Right renal pelvis (tissue), 4 donors: ENCODE results near the gene CENPN. TPM values are rescaled to one million over a fixed set of nuclear protein-coding genes. Genes with fewer than 3 reads are reported as not detected.
A peak's percentile ranks its signal among the peaks of the same experiment; 100 is the strongest.

Experiments used
- DNase-seq, 4 donors: peaks; one replicate each; pipeline ENCODE4 v3.0.0-alpha.2; 2013; ENCODE audit warnings: low read depth in 4 of 4, low spot score in 3 of 4, missing footprints in 1 of 4
- polyA plus RNA-seq, 4 donors: library from polyadenylated mRNA; unstranded; fragments of 120-200 nt; gene quantifications; one replicate each; pipeline ENCODE4 v1.2.1, GENCODE V29; 2013; ENCODE audit not compliant: insufficient read length in 4 of 4

CENPN gene
- polyA plus RNA-seq, 4 donors, result 20.2 to 25.1 (median 24.4) TPM

DNA sequence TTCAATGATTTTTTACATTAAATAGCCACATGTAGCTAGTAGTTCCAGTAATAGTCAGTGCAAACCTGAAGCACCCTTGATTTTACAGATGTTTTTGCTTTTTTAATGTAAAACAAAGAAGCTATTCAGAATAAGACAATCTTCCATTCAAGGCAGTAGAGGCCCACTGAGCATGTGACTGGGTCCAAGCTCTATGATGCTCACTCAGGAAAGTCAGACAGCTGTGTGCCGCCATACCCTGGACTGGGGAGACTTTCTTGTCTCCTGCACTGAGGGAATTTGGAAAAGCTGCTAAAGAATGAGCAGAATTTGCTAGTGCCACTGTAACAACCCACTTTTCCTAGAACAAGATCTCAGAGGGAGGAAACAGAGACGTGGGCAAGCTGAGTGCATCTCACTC is 11.5 kb downstream of the CENPN start:
- no peak for DNase-seq

GRCh38 chr16:81026429-81026828 is 19.4 kb downstream of the CENPN start:
- DNase-seq, result no peak

- no peak for DNase-seq
Observed at GRCh38 chr16:81029930-81030604, 23.1 kb downstream of the CENPN start.

GRCh38 chr16:81035398-81035974 is 28.5 kb downstream of the CENPN start, which contains the start of gene ATMIN:
Gene ATMIN (plus strand): TSS chr16:81035842. CDS start chr16:81035871, 29 bp downstream.
- peak; percentile 74 to 87 (median 84) for DNase-seq

- peak in 3 of 4 donors; percentile 6 to 29 (median 11) for DNase-seq
Observed at GRCh38 chr16:81035975-81036750, 29.1 kb downstream of the CENPN start.

DNA sequence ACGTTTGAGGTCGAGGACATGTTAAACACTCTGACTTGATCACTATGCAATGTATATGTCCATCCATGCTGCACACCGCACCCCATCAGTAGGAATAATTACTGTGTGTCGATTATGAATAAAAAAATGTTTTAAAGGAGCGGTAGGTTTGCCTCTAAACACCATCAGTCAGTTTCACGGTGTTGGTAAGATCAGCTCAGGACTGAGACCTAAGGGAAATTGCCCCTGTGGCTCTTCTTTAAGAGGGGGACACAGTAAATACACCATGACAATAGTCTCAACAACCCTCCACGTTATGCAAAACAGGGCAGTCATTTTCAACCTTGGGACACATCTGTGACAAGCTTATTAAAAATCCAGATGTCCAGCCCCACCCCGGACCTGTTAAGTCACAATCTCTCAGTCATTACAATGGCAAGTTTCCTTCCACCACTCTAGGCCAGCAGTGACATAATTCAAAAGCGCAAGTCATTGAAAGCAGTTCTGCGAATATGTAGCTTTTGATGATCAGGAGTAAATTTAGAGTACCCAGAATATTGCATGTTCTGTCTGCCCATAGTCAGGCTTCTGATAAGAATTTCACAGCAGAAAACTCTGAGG is 29.8 kb downstream of the CENPN start:
- DNase-seq, result no peak

- no peak for DNase-seq
Observed at GRCh38 chr16:81040131-81040530, 33.1 kb downstream of the CENPN start.

GRCh38 chr16:81040842-81041241 is 33.8 kb downstream of the CENPN start:
- no peak for DNase-seq

- no peak for DNase-seq
Observed at GRCh38 chr16:81041696-81042095, 34.7 kb downstream of the CENPN start.

DNA sequence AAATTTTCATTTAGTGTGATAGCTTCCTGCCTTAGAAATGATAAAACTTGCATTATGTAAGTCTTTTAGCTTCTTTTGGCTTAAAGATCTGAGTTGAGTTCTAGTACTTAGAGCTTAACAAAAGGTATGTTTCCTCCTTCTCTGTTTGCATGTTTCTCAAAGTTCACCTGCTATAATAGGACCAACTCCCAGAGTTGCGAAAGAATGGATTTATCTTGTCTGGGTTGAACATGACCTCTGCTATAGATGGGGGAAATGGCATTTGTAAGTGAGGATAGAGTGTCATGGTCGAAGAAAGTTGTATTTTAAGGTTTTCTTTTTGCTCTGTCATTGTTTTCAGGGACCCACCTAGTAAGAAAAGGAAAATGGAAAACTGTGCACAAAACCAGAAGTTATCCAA is 35.8 kb downstream of the CENPN start:
- DNase-seq, result no peak

DNA sequence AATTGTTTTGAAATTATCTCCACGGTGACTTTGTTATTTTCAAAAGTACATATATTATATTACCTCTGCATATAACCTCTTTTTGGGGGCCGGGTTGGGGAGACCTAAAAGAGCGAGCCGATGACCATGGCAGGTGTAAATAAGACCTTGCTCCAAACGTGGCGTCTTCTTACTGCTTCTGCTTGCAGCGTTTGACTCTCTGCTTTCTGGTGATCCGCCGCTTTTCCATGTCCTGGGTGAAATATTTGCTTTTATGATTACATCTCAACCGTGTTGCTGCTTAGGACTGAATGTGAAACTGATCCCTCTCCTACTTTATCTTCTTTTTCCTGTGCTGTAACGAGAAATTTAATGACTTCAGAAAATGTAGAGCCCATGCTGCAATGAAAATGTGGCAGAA is 46.7 kb downstream of the CENPN start:
- DNase-seq, result no peak

DNA sequence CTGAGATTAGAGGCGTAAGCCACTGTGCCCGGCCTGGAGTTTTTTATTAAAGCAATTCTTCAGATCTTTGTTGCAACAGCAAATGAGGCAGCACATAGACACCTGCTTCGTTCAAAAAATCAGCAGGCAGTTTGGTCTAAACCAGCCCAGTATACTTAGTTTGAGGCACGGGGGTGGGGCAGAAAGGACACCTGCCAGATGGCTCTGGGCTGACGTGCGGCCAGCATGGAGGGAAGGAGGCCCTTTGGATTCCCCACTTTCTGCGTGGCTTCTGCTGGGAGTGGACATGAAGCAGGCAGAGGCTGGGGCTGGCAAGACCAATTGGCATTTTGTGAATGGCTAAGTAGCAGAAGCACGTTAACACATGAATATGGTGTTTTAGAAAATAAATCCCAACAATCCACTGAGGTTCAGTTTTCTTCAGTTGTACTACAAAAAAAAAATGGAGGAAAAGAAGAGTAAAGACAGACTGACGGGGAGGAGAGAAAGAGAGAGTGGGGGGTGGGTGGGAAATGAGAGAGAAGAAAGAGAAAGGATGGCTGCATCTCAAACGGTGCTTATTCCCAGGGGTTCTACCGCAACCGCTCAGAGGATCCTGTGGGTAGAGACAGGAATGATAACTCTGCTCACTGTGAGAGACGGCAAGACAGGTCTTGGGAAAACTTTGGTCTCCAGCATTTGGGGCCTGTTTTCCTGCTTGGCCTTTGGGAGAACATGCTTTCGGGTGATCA is 53.7 kb downstream of the CENPN start:
- DNase-seq, result no peak

GRCh38 chr16:81061307-81061640 is 54.3 kb downstream of the CENPN start:
- no peak for DNase-seq

DNA sequence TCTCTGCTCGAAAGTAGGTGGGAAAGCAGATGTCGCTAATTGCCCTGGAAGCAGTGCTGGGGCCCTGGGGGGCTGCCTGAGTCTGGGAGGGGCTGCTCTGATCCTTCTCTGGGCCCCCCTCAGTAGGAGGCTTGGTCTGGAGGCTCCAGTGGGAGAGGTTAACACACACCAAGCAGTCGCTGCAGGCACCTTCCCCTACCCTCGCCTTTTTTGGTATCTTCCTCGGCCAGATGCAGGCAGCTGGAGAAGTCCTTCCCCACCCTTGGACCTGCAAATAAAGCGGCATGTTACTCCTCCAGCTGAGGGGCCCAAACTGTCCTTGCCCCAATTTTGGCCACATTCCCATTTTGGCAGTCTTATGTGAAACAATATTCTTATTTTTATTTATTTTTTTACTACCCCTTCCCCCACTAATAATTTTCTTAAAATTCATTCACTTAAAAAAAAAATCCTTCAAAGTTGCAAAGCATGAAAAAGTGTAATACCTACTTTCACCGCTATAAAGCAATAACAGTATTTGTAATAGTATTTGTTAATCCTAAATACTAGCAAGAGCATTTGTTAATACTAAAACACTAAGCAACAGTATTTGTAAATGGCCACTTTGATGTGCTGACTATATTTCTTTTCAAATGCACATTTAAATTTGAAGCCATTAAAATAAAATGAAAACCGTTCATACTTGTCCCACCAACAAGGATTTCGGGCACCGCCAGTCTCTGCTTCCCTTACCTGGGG is 55.0 kb downstream of the CENPN start:
- no peak for DNase-seq

- peak in 1 of 4 donors; percentile 3 for DNase-seq
Observed at GRCh38 chr16:81066681-81067080, 59.7 kb downstream of the CENPN start.

GRCh38 chr16:81067166-81067565 is 60.2 kb downstream of the CENPN start:
- no peak for DNase-seq

GRCh38 chr16:81069063-81069462 is 62.0 kb downstream of the CENPN start:
- no peak for DNase-seq

- DNase-seq, result no peak
Observed at GRCh38 chr16:81070979-81071378, 64.0 kb downstream of the CENPN start.

- no peak for DNase-seq
Observed at GRCh38 chr16:81071805-81072204, 64.8 kb downstream of the CENPN start.
